H9 (cell line): ENCODE data around the gene CXCR5. TPM values are rescaled to one million over a fixed set of nuclear protein-coding genes. Genes with fewer than 3 reads are reported as not detected.

Experiments
- DNase-seq: peaks from one replicate; pipeline ENCODE4 v3.0.0-alpha.2; 2017
- H2AFZ ChIP-seq: one replicate; pipeline ENCODE4 v1.6.1; 2013; ENCODE audit warnings: mild to moderate bottlenecking, low read length, control low read depth, moderate library complexity
- H2AK5ac ChIP-seq: 2 replicates; pipeline ENCODE4 v1.6.1; 2013; ENCODE audit warnings: low read length, control low read depth, mixed read lengths; ENCODE audit not compliant: insufficient read length
- H2BK120ac ChIP-seq: one replicate; pipeline ENCODE4 v1.6.1; 2013; ENCODE audit warnings: low read depth, mild to moderate bottlenecking, low read length, control low read depth, inconsistent platforms; ENCODE audit not compliant: poor library complexity, severe bottlenecking
- H2BK12ac ChIP-seq: 2 replicates; pipeline ENCODE4 v1.6.1; 2013; ENCODE audit warnings: low read length, control low read depth, mixed read lengths, low read depth; ENCODE audit not compliant: insufficient read length
- H2BK15ac ChIP-seq: 2 replicates; pipeline ENCODE4 v1.6.1; 2013; ENCODE audit warnings: low read depth, low read length, control low read depth
- H2BK20ac ChIP-seq: one replicate; pipeline ENCODE4 v1.6.1; 2013; ENCODE audit warnings: low read depth, mild to moderate bottlenecking, low read length, control low read depth, inconsistent platforms; ENCODE audit not compliant: poor library complexity, severe bottlenecking
- H2BK5ac ChIP-seq: 2 replicates; pipeline ENCODE4 v1.6.1; 2013; ENCODE audit warnings: low read length, control low read depth, mixed read lengths; ENCODE audit not compliant: insufficient read length
- H3K14ac ChIP-seq: 2 replicates; pipeline ENCODE4 v1.6.1; 2013; ENCODE audit warnings: low read length, control low read depth; ENCODE audit not compliant: insufficient read depth
- H3K18ac ChIP-seq: 2 replicates; pipeline ENCODE4 v1.6.1; 2013; ENCODE audit warnings: low read depth, mild to moderate bottlenecking, mixed read lengths, low read length, control low read depth; ENCODE audit not compliant: insufficient read length
- H3K23ac ChIP-seq: 2 replicates; pipeline ENCODE4 v1.6.1; 2013; ENCODE audit warnings: low read length, control low read depth, mixed read lengths, low read depth; ENCODE audit not compliant: insufficient read length
- H3K23me2 ChIP-seq: 2 replicates; pipeline ENCODE4 v1.6.1; 2013; ENCODE audit warnings: low read depth, mild to moderate bottlenecking, mixed read lengths, low read length, control low read depth; ENCODE audit not compliant: insufficient read length, poor library complexity, severe bottlenecking
- H3K27ac ChIP-seq: 2 replicates; pipeline ENCODE4 v1.5.1; 2013; ENCODE audit warnings: low read length, control low read depth, mixed read lengths, low read depth; ENCODE audit not compliant: insufficient read length
- H3K27me3 ChIP-seq: 2 replicates; pipeline ENCODE4 v1.6.1; 2013; ENCODE audit warnings: low read length, control low read depth, inconsistent platforms; ENCODE audit not compliant: insufficient read depth
- H3K4ac ChIP-seq: 2 replicates; pipeline ENCODE4 v1.6.1; 2013; ENCODE audit warnings: low read depth, mild to moderate bottlenecking, control low read depth, inconsistent platforms, low read length, moderate library complexity
- H3K4me1 ChIP-seq: 2 replicates; pipeline ENCODE4 v1.6.1; 2013; ENCODE audit warnings: low read length, control low read depth, inconsistent platforms; ENCODE audit not compliant: insufficient read depth
- H3K4me2 ChIP-seq: 2 replicates; pipeline ENCODE4 v1.6.1; 2013; ENCODE audit warnings: low read length, control low read depth, mixed read lengths; ENCODE audit not compliant: insufficient read length, insufficient read depth
- H3K56ac ChIP-seq: 2 replicates; pipeline ENCODE4 v1.6.1; 2013; ENCODE audit warnings: low read depth, mild to moderate bottlenecking, mixed read lengths, low read length, control low read depth; ENCODE audit not compliant: insufficient read length
- H3K79me1 ChIP-seq: 2 replicates; pipeline ENCODE4 v1.6.1; 2013; ENCODE audit warnings: low read depth, mild to moderate bottlenecking, moderate library complexity, low read length, control low read depth, inconsistent platforms; ENCODE audit not compliant: insufficient read depth, poor library complexity, severe bottlenecking
- H3K79me2 ChIP-seq: 2 replicates; pipeline ENCODE4 v1.6.1; 2013; ENCODE audit warnings: low read length, control low read depth, inconsistent platforms; ENCODE audit not compliant: insufficient read depth
- H3K9ac ChIP-seq: 2 replicates; pipeline ENCODE4 v1.6.1; 2013; ENCODE audit warnings: low read length, control low read depth, mixed read lengths; ENCODE audit not compliant: insufficient read length; ENCODE audit errors: extremely low read depth
- H3K9me3 ChIP-seq: one replicate; pipeline ENCODE4 v1.6.1; 2013; ENCODE audit warnings: low read depth, low read length, inconsistent platforms; ENCODE audit not compliant: control insufficient read depth
- H3T11ph ChIP-seq: one replicate; pipeline ENCODE4 v1.6.1; 2013; ENCODE audit warnings: mild to moderate bottlenecking, low read length, control low read depth, inconsistent platforms
- H4K20me1 ChIP-seq: one replicate; pipeline ENCODE4 v1.6.1; 2013; ENCODE audit not compliant: control insufficient read depth, insufficient read length, insufficient read depth
- H4K5ac ChIP-seq: 2 replicates; pipeline ENCODE4 v1.6.1; 2013; ENCODE audit warnings: low read depth, mild to moderate bottlenecking, mixed read lengths, low read length, control low read depth; ENCODE audit not compliant: insufficient read length
- H4K8ac ChIP-seq: replicated peaks from 2 replicates; pipeline ENCODE4 v1.6.1; 2013; ENCODE audit warnings: low read length, control low read depth, mixed read lengths, low read depth; ENCODE audit not compliant: insufficient read length
- H4K91ac ChIP-seq: 2 replicates; pipeline ENCODE4 v1.6.1; 2013; ENCODE audit warnings: low read depth, mild to moderate bottlenecking, moderate library complexity, mixed read lengths, low read length, control low read depth; ENCODE audit not compliant: insufficient read length
- H3K27ac Mint-ChIP-seq, 3 experiments: 2 replicates in 2 of 3; 3 replicates in 1 of 3; pipeline ENCODE4 v1.8.0; 2020 to 2021; ENCODE audit warnings: mixed read lengths in 3 of 3, mild to moderate bottlenecking in 1 of 3, moderate library complexity in 1 of 3
- H3K27me3 Mint-ChIP-seq: 2 replicates; pipeline ENCODE4 v1.8.0; 2021; ENCODE audit warnings: low read depth, mild to moderate bottlenecking, moderate library complexity, mixed read lengths
- H3K36me3 Mint-ChIP-seq, 3 experiments: 2 replicates in 2 of 3; 3 replicates in 1 of 3; pipeline ENCODE4 v1.8.0; 2020 to 2021; ENCODE audit warnings: low read depth in 3 of 3, mixed read lengths in 3 of 3; ENCODE audit not compliant: insufficient read depth in 1 of 3
- H3K4me1 Mint-ChIP-seq, 2 experiments: 2 replicates each; pipeline ENCODE4 v1.8.0; 2020; ENCODE audit warnings: mixed read lengths in 2 of 2
- H3K4me3 Mint-ChIP-seq, 2 experiments: 2 replicates in 1 of 2; 3 replicates in 1 of 2; pipeline ENCODE4 v1.8.0; 2020 to 2021; ENCODE audit warnings: mild to moderate bottlenecking in 2 of 2, mixed read lengths in 2 of 2, moderate library complexity in 1 of 2
- H3K9me3 Mint-ChIP-seq, 2 experiments: 2 replicates in 1 of 2; 3 replicates in 1 of 2; pipeline ENCODE4 v1.8.0; 2020; ENCODE audit warnings: mild to moderate bottlenecking in 2 of 2, mixed read lengths in 2 of 2, moderate library complexity in 1 of 2
- WGBS: extraction: QIAGEN DNeasy Blood & Tissue Kit; methylation state at CpG from one replicate; pipeline ENCODE4 v1.1.7; 2013; ENCODE audit warnings: missing lambda C conversion rate, low lambda C conversion rate, mixed read lengths; ENCODE audit not compliant: insufficient read length; ENCODE audit errors: extremely low coverage; 5-methylcytosine and 5-hydroxymethylcytosine counted together
- total RNA-seq: library from RNA; stranded (reverse); gene quantifications from 2 replicates; pipeline ENCODE4 v1.2.1, GENCODE V29; 2021
- TF ChIP-seq, protein P1 (sequence below): fragments of 200-600 bp; sonication (generic); conservative IDR thresholded peaks from 3 replicates; pipeline ENCODE4 v1.8.0; 2021; ENCODE audit warnings: antibody characterized with exemption, mild to moderate bottlenecking

The CXCR5 gene
- total RNA-seq, 1 experiment from 2014 or later, result 0.07 TPM

- Histone ChIP-seq H3K4me2 (no peak overlapping the region), H2BK120ac (no peak overlapping the region), H3K9me3 (no peaks in the 10 kb centered on the region), H3K4me1 (no peaks in the 10 kb centered on the region), H4K5ac (no peak overlapping the region), H3K4ac (no peak overlapping the region), H2BK5ac (no peak overlapping the region), H4K20me1 (no peaks in the 10 kb centered on the region), H3T11ph (no peak overlapping the region), H3K79me2 (no peaks in the 10 kb centered on the region), H2BK20ac (no peak overlapping the region), H3K23me2 (no peaks in the 10 kb centered on the region), H2BK12ac (no peak overlapping the region), H3K18ac (no peak overlapping the region), H4K91ac (no peak overlapping the region), H3K56ac (no peak overlapping the region), H4K8ac (no peak overlapping the region), H2AK5ac (no peak overlapping the region), H3K27ac (no peak overlapping the region), H3K9ac (no peak overlapping the region), H3K79me1 (no peaks in the 10 kb centered on the region), H3K27me3 (no peaks in the 10 kb centered on the region), H3K14ac (no peak overlapping the region), H2AFZ (no peak overlapping the region), H2BK15ac (no peak overlapping the region), H3K23ac (no peak overlapping the region)
- Mint-ChIP-seq H3K27me3 (no peaks in the 10 kb centered on the region; the same call in none of the 2 replicates), H3K4me3 (no peak overlapping the region), H3K27ac (no peak overlapping the region), H3K4me1 (peaks cover 0 to 3% of the 10 kb centered on the region in 2 experiments; a peak in 1 of 4 replicates), H3K36me3 (no peaks in the 10 kb centered on the region), H3K9me3 (no peaks in the 10 kb centered on the region)
- no peak for DNase-seq
- TF ChIP-seq, protein P1, sequence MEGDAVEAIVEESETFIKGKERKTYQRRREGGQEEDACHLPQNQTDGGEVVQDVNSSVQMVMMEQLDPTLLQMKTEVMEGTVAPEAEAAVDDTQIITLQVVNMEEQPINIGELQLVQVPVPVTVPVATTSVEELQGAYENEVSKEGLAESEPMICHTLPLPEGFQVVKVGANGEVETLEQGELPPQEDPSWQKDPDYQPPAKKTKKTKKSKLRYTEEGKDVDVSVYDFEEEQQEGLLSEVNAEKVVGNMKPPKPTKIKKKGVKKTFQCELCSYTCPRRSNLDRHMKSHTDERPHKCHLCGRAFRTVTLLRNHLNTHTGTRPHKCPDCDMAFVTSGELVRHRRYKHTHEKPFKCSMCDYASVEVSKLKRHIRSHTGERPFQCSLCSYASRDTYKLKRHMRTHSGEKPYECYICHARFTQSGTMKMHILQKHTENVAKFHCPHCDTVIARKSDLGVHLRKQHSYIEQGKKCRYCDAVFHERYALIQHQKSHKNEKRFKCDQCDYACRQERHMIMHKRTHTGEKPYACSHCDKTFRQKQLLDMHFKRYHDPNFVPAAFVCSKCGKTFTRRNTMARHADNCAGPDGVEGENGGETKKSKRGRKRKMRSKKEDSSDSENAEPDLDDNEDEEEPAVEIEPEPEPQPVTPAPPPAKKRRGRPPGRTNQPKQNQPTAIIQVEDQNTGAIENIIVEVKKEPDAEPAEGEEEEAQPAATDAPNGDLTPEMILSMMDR, result no peak
- no CpG with 5 or more reads among the region's 4 CpGs for WGBS
Observed at GRCh38 chr11:118859973-118860372, 23.7 kb upstream of the CXCR5 start.
